ENCODE data around the gene CMIP.

Gene CMIP

DNA sequence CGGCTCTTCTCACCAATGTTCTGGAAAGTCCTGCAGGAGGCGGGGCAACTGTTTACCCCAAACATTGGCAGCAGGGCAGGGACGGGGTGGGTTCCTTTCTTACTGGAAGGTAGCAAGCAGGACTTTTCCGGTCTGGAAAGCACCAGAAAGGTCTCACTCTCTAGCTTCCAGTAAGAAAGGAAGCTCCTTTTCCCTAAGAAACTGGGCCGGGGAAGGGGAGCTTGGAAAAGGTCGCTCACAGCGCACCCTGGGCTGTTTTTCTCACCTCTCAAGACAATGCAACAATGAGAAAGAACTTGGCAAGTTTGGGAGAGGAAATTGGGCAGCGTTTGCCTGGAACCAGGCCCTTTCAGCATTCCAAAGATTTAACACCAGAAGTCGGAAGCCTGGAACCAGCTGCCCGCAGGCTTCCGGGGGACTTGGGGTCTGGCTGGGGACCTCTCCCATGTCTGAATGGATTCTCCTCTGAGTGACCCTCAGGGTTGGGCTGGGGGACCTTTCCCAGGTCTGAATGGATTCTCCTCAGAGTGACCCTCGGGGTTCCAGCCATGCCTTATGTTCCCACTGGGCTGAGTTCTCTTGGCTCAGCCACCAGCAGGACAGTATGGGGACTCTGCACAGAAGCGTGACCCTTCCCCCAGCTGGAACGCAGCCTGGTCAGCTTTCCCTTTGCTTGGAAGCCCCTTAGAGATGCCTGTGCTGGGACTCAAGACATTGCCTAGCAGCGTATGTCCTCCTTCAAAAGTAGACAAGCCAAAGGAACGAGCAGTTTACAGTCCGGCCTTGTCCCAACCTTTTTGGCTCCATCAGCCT is 167.9 kb downstream of the CMIP start:
- DNase-seq: no peak

DNA sequence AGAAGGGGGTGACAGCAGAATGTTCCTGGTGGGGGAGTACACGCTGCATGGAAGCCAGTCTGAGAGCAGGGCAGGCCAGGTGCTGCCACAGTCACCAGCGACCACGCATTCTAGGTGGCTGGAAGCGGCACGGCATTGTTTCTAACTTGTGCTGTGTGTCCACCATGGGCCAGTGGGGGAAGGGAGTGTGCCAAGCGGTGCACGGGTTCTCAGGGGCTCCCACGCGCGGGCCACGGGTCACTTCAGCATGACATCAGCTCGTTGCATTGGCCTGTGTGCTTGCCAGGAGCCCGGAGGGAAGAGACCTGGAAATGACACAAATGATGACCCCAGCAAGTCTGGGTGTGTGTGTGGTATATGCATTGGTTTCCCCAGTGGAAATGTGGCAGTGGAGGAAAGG is 169.6 kb downstream of the CMIP start:
- no peak for DNase-seq

- no peak for DNase-seq
Measured at GRCh38 chr16:81614654-81615359, 170.2 kb downstream of the CMIP start.

- no peak for DNase-seq
Measured at GRCh38 chr16:81615411-81615810, 170.8 kb downstream of the CMIP start.

DNA sequence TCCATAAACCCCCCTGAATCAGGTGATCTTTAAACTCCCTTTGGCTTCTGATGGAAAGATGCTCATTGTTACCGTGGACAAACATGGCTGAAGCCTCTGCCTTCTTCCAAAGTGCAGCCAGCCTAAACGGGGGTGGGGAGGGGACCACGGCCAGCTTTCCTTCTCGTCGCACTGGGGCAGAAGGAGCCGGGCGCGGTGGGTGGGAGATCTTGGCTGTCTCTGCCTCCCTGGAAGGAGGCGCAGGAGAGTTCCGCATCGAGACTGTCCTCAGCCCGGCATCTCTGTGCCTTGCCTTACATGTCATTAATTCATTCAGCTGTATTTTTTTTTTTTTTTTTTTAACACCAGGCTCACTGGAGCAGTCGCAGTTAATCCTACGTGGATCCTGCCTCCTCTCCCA is 171.2 kb downstream of the CMIP start:
- DNase-seq: no peak

DNA sequence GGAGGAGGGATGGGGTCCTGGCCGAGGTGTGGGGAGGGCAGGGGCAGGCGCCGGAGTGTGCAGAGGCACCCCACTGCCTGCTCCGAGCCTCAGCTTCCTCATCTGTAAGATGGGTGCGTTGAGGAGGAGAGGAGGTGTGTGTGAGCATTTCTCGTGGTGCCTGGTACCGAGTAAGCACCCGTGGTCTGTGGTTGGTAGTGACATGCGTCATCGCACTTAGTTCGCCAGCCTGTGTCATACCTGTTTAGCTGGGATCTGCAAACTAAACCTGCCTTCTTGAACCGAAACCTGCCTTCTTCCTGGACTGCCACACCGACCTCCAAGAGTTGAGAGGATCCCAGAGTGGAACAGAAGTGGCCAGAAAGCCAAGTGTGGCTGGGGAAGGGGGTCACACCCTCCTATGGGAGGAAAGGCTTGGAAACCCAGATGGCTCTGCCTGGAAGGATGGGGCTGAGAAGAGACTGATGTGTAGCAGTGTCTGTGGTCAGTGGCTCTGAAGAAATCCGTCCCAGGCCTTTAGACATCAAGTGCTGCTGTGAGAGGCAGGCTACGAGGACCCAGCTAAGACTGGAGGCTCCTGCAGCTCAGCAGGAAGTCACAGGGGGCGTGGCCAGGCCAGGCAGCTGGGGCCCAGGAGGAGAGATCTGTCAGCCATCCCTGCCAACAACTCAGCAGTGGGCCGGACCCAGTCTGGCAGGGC is 171.9 kb downstream of the CMIP start:
- DNase-seq: peak; percentile 50

GRCh38 chr16:81617021-81617346 is 172.4 kb downstream of the CMIP start:
- no peak for DNase-seq

- DNase-seq: no peak
Measured at GRCh38 chr16:81618187-81618586, 173.6 kb downstream of the CMIP start.

DNA sequence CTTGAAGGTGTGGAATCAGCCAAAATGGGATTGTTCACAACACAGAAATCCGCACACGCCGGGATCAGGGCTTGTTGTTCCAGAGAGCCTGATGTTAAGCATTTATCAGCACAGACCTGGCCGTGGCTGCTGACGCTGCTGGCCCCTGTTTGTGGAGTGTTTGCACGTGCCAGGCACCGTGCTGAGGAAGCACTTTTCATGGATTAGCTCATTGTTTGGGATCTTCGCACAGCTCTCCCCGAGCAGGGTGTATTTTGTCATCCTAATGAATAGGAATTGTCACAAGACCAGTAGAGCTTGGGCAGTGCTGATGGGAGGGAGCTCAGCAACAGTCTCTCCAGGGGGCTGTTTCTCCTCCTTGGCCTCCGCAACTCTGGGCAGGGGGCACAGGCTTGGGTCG is 174.1 kb downstream of the CMIP start:
- no peak for DNase-seq

GRCh38 chr16:81620029-81620428 is 175.4 kb downstream of the CMIP start:
- DNase-seq: no peak

- DNase-seq: no peak
Measured at GRCh38 chr16:81620796-81621195, 176.2 kb downstream of the CMIP start.

DNA sequence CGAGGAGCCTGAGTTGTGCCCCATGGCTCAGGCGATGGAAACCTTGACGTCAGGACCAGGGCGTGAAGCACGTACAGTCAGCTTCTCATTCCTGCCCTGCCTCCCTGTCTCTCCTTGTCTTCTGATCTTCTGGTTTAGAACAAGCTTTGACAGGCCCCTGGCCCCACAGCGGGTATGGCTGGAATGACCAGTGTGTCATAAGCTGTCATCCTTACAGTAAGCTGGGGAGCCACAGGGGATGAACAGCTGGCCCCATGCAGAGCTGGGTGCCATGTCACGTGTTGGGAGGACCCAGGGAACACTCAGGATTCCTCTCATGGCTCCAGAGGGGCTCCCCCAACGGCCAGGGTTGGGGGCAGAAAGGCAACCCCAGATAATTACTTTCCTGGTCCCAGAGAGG is 176.9 kb downstream of the CMIP start:
- no peak for DNase-seq

DNA sequence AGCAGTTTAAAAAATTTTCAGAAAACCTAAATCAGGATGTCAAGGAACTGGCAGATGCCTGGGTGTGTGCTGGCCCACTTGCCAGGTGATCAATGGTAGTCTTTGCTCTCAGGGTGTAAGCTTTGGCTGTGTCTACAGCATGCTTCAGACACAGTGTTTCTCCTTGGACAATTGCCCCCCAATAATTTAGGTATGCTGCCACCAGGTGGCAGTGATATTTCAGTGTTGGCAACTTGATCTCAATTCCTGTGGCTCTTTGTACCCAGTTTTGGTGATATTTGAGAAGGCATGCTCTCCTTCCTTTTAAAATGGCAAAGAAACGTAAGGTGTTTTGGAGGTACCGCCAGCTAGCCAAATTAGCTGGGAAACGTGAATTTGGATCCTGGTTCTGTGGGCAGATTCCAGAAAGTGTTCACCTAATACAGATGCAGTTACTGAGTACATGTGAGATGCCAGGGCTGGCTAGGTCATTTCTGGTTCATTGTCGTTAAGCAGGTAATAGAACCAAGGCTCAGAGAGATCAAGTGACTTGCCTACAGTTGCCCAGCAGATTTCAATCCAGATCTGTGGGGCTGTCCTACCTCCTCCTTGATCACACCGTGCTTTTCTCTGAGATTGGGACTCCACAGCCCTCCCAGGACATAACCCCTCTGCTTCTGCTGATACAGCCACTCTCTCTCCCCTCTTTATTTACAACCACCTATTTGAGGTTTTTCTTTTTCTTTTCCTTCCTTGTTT is 178.9 kb downstream of the CMIP start:
- peak; percentile 39 for DNase-seq

DNA sequence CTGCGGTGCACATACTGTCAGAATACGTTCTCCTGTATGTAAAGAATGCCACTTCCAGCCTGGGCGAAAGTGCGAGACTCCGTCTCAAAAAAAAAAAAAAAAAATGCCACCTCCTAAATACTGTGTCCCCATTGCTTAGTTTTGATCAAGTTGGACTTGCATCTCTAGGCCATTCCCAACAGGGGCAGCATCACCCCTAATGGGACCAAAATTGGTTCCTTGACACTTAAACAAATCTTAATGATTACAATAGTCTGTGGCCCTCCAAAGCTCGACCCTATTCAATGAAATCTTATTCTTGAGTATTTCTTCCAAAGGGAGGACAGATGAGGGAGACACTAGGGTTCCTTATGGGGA is 179.8 kb downstream of the CMIP start:
- DNase-seq: no peak

- no peak for DNase-seq
Measured at GRCh38 chr16:81624760-81625543, 180.3 kb downstream of the CMIP start.

- DNase-seq: no peak
Measured at GRCh38 chr16:81625544-81626153, 181.0 kb downstream of the CMIP start.

- no peak for DNase-seq
Measured at GRCh38 chr16:81626181-81626674, 181.6 kb downstream of the CMIP start.

- DNase-seq: no peak
Measured at GRCh38 chr16:81627024-81627423, 182.4 kb downstream of the CMIP start.

DNA sequence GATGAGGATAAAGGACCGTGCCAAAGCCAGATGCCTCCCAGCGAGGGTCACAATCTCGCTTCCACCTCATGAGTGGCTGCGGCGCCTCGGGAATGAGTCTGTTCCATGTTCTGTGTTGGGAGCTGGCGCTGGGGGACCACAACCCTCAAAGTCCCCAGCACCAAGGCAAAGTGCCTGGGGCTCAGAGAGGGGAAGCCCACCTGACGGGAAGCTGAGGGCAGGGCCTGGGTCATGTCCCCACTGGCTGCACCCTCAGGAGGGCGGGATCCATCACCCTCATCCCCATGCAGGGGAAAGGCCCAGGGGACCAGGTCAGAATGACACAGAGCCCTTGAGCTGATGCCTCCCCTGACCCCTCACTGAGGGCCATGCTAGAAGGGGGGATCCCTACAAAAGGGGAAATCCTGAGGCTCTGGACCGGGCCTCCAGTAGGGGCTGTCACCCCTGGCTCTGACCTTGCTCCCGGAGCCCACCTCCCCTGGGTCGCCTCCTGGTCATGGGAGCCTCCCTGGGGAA is 183.2 kb downstream of the CMIP start:
- DNase-seq: no peak

- no peak for DNase-seq
Measured at GRCh38 chr16:81629034-81629802, 184.6 kb downstream of the CMIP start.
